ENCODE results near the gene EGFL6. TPM values are rescaled to one million over a fixed set of nuclear protein-coding genes. Genes with fewer than 3 reads are reported as not detected.

The EGFL6 gene
- 10 to 100 TPM; 19.2 to 66.6 (median 27.6) TPM for polyA plus RNA-seq (ENCODE audit: insufficient read length in 4 of 4)

GRCh38 chrX:13569479-13570260 is at the start of gene EGFL6:
EGFL6 (plus strand) TSS chrX:13569601; CDS start chrX:13569862, 261 bp downstream.
- DNase-seq (ENCODE audit: low read depth in 4 of 4, low spot score in 3 of 4), result no peak

GRCh38 chrX:13520351-13520750 is 49.0 kb upstream of the EGFL6 start:
- DNase-seq (ENCODE audit: low read depth in 4 of 4, low spot score in 3 of 4), result no peak

GRCh38 chrX:13520936-13521335 is 48.5 kb upstream of the EGFL6 start:
- no peak for DNase-seq (ENCODE audit: low read depth in 4 of 4, low spot score in 3 of 4)

GRCh38 chrX:13522811-13523210 is 46.6 kb upstream of the EGFL6 start:
- DNase-seq (ENCODE audit: low read depth in 4 of 4, low spot score in 3 of 4), result no peak

GRCh38 chrX:13533726-13534125 is 35.7 kb upstream of the EGFL6 start:
- no peak for DNase-seq (ENCODE audit: low read depth in 4 of 4, low spot score in 3 of 4)

- DNase-seq (ENCODE audit: low read depth in 4 of 4, low spot score in 3 of 4), result no peak
Observed at GRCh38 chrX:13535376-13536165, 33.8 kb upstream of the EGFL6 start.

GRCh38 chrX:13536551-13536950 is 32.9 kb upstream of the EGFL6 start:
- DNase-seq (ENCODE audit: low read depth in 4 of 4, low spot score in 3 of 4), result no peak

GRCh38 chrX:13538414-13538813 is 31.0 kb upstream of the EGFL6 start:
- DNase-seq (ENCODE audit: low read depth in 4 of 4, low spot score in 3 of 4), result no peak

GRCh38 chrX:13540602-13541001 is 28.8 kb upstream of the EGFL6 start:
- DNase-seq (ENCODE audit: low read depth in 4 of 4, low spot score in 3 of 4), result no peak

GRCh38 chrX:13545726-13546125 is 23.7 kb upstream of the EGFL6 start:
- DNase-seq (ENCODE audit: low read depth in 4 of 4, low spot score in 3 of 4), result no peak

- DNase-seq (ENCODE audit: low read depth in 4 of 4, low spot score in 3 of 4), result no peak
Observed at GRCh38 chrX:13547671-13548070, 21.7 kb upstream of the EGFL6 start.

GRCh38 chrX:13550346-13550745 is 19.1 kb upstream of the EGFL6 start:
- no peak for DNase-seq (ENCODE audit: low read depth in 4 of 4, low spot score in 3 of 4)

GRCh38 chrX:13551610-13552009 is 17.8 kb upstream of the EGFL6 start:
- no peak for DNase-seq (ENCODE audit: low read depth in 4 of 4, low spot score in 3 of 4)

- no peak for DNase-seq (ENCODE audit: low read depth in 4 of 4, low spot score in 3 of 4)
Observed at GRCh38 chrX:13552892-13553291, 16.5 kb upstream of the EGFL6 start.

- DNase-seq (ENCODE audit: low read depth in 4 of 4, low spot score in 3 of 4), result no peak
Observed at GRCh38 chrX:13565511-13565910, 3.9 kb upstream of the EGFL6 start.

GRCh38 chrX:13570261-13570605 is 832 bp downstream of the EGFL6 start:
- no peak for DNase-seq (ENCODE audit: low read depth in 4 of 4, low spot score in 3 of 4)

GRCh38 chrX:13571136-13571535 is 1.7 kb downstream of the EGFL6 start:
- no peak for DNase-seq (ENCODE audit: low read depth in 4 of 4, low spot score in 3 of 4)

- no peak for DNase-seq (ENCODE audit: low read depth in 4 of 4, low spot score in 3 of 4)
Observed at GRCh38 chrX:13574600-13574999, 5.2 kb downstream of the EGFL6 start.

GRCh38 chrX:13579661-13580060 is 10.3 kb downstream of the EGFL6 start:
- DNase-seq (ENCODE audit: low read depth in 4 of 4, low spot score in 3 of 4), result no peak

GRCh38 chrX:13581554-13581953 is 12.2 kb downstream of the EGFL6 start:
- DNase-seq (ENCODE audit: low read depth in 4 of 4, low spot score in 3 of 4), result no peak

GRCh38 chrX:13587786-13588477 is 18.5 kb downstream of the EGFL6 start:
- no peak for DNase-seq (ENCODE audit: low read depth in 4 of 4, low spot score in 3 of 4)
